22Rv1 (cell line): ENCODE measurements around the gene CACUL1.
"Not testable (repeated sequence)": the region's sequence is repeated elsewhere in the genome, so short reads cannot be mapped to it uniquely, and the experiment has no call there.

Experiments
- H3K27ac ChIP-seq: fragments of 450-650 bp; 2 replicates; pipeline ENCODE4 v1.5.1; 2017
- ZFX ChIP-seq: fragments of 450-650 bp; IDR thresholded peaks from 2 replicates; pipeline ENCODE4 v1.6.1; 2017; ENCODE audit warnings: antibody characterized with exemption, borderline replicate concordance
- TF ChIP-seq, protein P1 (sequence below): fragments of 450-650 bp; IDR thresholded peaks from 2 replicates; pipeline ENCODE4 v1.5.1; 2017; ENCODE audit warnings: mild to moderate bottlenecking

Gene CACUL1

DNA sequence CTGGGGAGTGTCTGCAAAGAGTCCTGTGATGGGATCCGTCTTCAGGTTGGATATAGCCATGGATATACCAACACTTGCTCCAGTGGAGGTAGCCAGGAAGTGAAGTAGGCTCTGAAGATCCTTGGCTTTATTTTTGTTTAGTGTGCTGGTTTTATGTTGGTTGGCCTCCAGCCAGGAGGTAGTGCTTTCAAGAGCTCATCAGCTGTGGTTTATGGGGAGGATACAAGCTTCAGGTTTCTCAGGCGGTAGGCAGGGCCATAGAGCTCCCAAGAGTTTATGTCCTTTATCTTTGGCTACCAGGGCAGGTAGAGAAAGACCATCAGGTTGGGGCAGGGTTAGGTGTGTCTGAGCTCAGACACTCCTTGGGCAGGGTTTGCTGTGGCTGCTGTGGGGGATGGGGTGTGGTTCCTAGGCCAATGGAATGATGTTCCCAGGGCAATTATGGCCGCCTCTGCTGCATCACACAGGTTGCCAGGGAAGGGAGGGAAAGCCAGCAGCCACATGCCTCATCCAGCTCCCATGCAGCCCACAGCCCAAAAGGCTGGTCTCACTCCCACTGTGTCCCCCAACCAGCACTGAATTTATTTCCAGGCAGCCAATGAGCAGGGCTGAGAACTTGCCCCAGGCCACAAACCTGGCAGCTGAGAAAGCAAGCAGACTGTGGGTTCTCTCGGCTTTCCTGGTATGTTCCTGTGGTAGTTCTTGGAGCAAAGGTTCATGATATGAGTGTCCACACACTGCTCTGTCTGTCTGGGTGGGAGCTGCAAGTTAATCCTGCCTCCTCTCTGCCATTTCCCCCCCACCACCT is 92.3 kb downstream of the CACUL1 start:
- TF ChIP-seq, protein P1, sequence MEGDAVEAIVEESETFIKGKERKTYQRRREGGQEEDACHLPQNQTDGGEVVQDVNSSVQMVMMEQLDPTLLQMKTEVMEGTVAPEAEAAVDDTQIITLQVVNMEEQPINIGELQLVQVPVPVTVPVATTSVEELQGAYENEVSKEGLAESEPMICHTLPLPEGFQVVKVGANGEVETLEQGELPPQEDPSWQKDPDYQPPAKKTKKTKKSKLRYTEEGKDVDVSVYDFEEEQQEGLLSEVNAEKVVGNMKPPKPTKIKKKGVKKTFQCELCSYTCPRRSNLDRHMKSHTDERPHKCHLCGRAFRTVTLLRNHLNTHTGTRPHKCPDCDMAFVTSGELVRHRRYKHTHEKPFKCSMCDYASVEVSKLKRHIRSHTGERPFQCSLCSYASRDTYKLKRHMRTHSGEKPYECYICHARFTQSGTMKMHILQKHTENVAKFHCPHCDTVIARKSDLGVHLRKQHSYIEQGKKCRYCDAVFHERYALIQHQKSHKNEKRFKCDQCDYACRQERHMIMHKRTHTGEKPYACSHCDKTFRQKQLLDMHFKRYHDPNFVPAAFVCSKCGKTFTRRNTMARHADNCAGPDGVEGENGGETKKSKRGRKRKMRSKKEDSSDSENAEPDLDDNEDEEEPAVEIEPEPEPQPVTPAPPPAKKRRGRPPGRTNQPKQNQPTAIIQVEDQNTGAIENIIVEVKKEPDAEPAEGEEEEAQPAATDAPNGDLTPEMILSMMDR: no peak
- no peak for TF ChIP-seq ZFX
- no peak overlapping the region for H3K27ac ChIP-seq

DNA sequence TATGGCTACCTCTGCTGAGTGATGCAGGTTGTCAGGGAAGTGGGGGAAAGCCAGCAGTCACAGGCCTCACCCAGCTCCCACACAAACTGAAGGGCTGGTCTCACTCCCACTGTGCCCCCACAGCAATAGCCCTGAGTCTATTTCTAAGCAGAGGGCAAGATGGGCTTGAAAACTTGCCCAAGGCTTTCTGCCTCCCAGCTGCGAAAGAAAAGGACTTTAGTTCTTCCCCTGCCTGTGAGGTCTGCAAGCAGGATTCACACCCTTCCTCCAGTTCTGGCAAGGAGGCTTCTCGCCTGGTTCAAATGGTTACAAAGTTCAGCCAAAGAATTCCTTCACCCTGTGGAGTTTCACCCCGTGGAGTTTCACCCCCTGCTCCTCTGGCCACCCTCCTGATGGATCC is 96.0 kb downstream of the CACUL1 start:
- H3K27ac ChIP-seq: no peak overlapping the region
- TF ChIP-seq ZFX: no peak
- TF ChIP-seq, protein P1: no peak

DNA sequence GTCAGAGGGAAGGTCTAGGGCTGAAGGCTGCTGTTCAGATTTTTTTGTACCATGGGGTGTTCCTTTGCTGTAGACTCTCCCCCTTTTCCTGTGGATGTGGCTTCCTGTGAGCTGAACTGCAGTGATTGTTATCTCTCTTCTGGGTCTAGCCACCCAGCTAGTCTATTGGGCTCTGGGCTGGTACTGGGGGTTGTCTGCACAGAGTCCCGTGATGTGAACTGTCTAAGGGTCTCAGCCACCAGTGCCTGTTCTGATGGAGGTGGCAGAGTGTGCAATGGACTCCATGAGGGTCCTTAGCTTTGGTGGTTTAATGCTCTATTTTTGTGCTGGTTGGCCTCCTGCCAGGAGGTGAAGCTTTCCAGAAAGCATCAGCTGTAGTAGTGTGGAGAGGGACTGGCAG is 96.6 kb downstream of the CACUL1 start:
- not testable (repeated sequence) for H3K27ac ChIP-seq

DNA sequence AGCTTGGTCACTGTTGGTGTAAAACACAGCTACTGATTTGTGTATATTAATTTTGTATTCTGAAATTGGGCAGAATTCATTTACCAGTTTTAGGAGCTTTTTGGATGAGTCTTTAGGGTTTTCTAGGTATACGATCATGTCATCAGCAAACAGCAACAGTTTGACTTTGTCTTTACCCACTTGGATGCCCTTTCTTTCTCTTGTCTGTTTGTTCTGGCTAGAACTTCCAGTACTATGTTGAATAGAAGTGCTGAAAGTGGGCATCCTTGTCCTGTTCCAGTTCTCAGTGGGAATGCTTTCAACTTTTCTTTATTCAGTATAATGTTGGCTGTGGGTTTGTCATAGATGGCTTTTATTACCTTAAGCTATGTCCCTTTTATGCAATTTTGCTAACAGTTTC is 109.5 kb downstream of the CACUL1 start:
- H3K27ac ChIP-seq: not testable (repeated sequence)

- TF ChIP-seq, protein P1: no peak
- no peak for TF ChIP-seq ZFX
- H3K27ac ChIP-seq: no peak overlapping the region
Observed at GRCh38 chr10:118642228-118642627, 112.5 kb downstream of the CACUL1 start.

DNA sequence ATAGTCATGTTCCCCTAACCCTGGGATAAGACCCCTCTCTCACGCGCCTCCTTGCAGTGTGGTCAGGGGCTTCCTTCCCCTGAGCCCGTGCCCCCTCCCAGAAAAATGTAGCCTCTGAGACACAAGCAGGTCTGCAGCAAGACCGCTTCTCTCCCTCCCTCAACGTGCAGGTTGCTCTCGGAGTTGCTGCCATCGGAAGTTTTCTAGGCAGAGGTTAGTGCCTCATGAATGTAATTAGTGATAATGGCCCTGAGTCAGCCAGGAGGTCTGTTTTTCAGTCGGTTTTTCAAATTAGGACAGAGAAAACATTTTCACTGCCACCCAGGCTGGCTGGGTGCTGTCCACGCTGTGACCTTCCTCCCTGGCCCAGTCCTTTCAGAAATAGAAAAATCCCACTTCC is 116.1 kb downstream of the CACUL1 start:
- H3K27ac ChIP-seq: no peak overlapping the region
- TF ChIP-seq ZFX: no peak
- TF ChIP-seq, protein P1: no peak

GRCh38 chr10:118635674-118636402 is 118.9 kb downstream of the CACUL1 start:
- no peak for TF ChIP-seq ZFX
- TF ChIP-seq, protein P1: no peak
- no peak overlapping the region for H3K27ac ChIP-seq

GRCh38 chr10:118633786-118634185 is 121.0 kb downstream of the CACUL1 start:
- TF ChIP-seq, protein P1: no peak
- no peak overlapping the region for H3K27ac ChIP-seq
